CD4-positive, alpha-beta T cell (primary cell): ENCODE measurements around the gene MAP4. TPM values are rescaled to one million over a fixed set of nuclear protein-coding genes. Genes with fewer than 3 reads are reported as not detected.
A peak's percentile ranks its signal among the peaks of the same experiment; 100 is the strongest.

ENCODE experiments used
- ATAC-seq: fragments of 200-7000 bp; cut with Tn5 transposase; one replicate; pipeline ENCODE4 v1.10.0; 2022; ENCODE audit warnings: mild to moderate bottlenecking; ENCODE audit not compliant: poor library complexity
- CTCF ChIA-PET: fragments of 350-600 bp; sonication (Branson Sonifier 250); formaldehyde crosslinking; loops from one replicate; lab custom pipeline; 2021; ENCODE audit warnings: antibody characterized with exemption, inconsistent platforms; lab: Charles Lee
- POLR2A ChIA-PET: fragments of 350-600 bp; sonication (Branson Sonifier 250); formaldehyde crosslinking; loops from one replicate; lab custom pipeline; 2021; ENCODE audit warnings: antibody characterized with exemption, inconsistent platforms; lab: Charles Lee
- DNase-seq, 14 experiments: peaks; one replicate each; pipeline ENCODE4 v3.0.0-alpha.2; 2013 to 2020; ENCODE audit warnings: mixed read lengths in 2 of 14
- H3K27ac ChIP-seq, 2 donors: one replicate each; pipeline versions ENCODE4 v1.5.1 to v1.7.0; 2013; ENCODE audit warnings: low read length in 2 of 2, low read depth in 1 of 2, mild to moderate bottlenecking in 1 of 2
- H3K27me3 ChIP-seq, 2 experiments: 1 replicate in 1 of 2; 2 replicates in 1 of 2; pipeline versions ENCODE4 v1.6.1 to v1.7.0; 2013; ENCODE audit warnings: low read length in 2 of 2, control low read depth in 1 of 2, mild to moderate bottlenecking in 1 of 2, moderate library complexity in 1 of 2; ENCODE audit not compliant: insufficient read depth in 2 of 2, control insufficient read depth in 1 of 2
- H3K36me3 ChIP-seq: one replicate; pipeline ENCODE4 v1.6.1; 2013; ENCODE audit warnings: low read length, control low read depth; ENCODE audit not compliant: insufficient read depth
- H3K4me1 ChIP-seq: one replicate; pipeline ENCODE4 v1.6.1; 2013; ENCODE audit warnings: low read length, control low read depth; ENCODE audit not compliant: insufficient read depth
- H3K4me3 ChIP-seq: one replicate; pipeline ENCODE4 v1.5.1; 2013; ENCODE audit warnings: mild to moderate bottlenecking, low read length, moderate library complexity
- H3K9me3 ChIP-seq, 2 experiments: 1 replicate in 1 of 2; 2 replicates in 1 of 2; pipeline versions ENCODE4 v1.6.1 to v1.7.0; 2013; ENCODE audit warnings: low read length in 2 of 2, mild to moderate bottlenecking in 2 of 2, control low read depth in 1 of 2, moderate library complexity in 1 of 2; ENCODE audit not compliant: control insufficient read depth in 1 of 2, insufficient read depth in 1 of 2
- H3K27ac Mint-ChIP-seq: one replicate; pipeline ENCODE4 v1.8.0; 2020; ENCODE audit warnings: mixed read lengths
- H3K27me3 Mint-ChIP-seq: one replicate; pipeline ENCODE4 v1.8.0; 2021; ENCODE audit warnings: mixed read lengths
- H3K36me3 Mint-ChIP-seq: one replicate; pipeline ENCODE4 v1.8.0; 2021; ENCODE audit warnings: low read depth, mixed read lengths
- H3K4me1 Mint-ChIP-seq: one replicate; pipeline ENCODE4 v1.8.0; 2021; ENCODE audit warnings: low read depth, mixed read lengths
- H3K4me3 Mint-ChIP-seq: one replicate; pipeline ENCODE4 v1.8.0; 2020; ENCODE audit warnings: mild to moderate bottlenecking, mixed read lengths
- H3K9me3 Mint-ChIP-seq: one replicate; pipeline ENCODE4 v1.8.0; 2020; ENCODE audit warnings: mixed read lengths
- intact Hi-C, 2 experiments: fragments of 100-400 bp; cut with DNase I in 1 of 2; cut with micrococcal nuclease in 1 of 2; formaldehyde crosslinking; loops; one replicate each; pipeline versions ENCODE4 v1.15.1 to v1.9.0; 2023 to 2025; cut with DNase I, micrococcal nuclease
- total RNA-seq, 174 experiments: library from RNA in 2 of 174; stranded (reverse) in 2 of 174; gene quantifications; one replicate each; pipeline ENCODE4 v1.2.3 and lab custom pipeline; 2021 to 2026
- TF ChIP-seq, protein P1 (sequence below): fragments of 200-600 bp; IDR thresholded peaks from one replicate; pipeline ENCODE4 v1.8.0; 2022; ENCODE audit warnings: antibody characterized with exemption, mild to moderate bottlenecking

The MAP4 gene
- total RNA-seq, 2 experiments from 2014 or later: 42.2 to 42.6 TPM

DNA sequence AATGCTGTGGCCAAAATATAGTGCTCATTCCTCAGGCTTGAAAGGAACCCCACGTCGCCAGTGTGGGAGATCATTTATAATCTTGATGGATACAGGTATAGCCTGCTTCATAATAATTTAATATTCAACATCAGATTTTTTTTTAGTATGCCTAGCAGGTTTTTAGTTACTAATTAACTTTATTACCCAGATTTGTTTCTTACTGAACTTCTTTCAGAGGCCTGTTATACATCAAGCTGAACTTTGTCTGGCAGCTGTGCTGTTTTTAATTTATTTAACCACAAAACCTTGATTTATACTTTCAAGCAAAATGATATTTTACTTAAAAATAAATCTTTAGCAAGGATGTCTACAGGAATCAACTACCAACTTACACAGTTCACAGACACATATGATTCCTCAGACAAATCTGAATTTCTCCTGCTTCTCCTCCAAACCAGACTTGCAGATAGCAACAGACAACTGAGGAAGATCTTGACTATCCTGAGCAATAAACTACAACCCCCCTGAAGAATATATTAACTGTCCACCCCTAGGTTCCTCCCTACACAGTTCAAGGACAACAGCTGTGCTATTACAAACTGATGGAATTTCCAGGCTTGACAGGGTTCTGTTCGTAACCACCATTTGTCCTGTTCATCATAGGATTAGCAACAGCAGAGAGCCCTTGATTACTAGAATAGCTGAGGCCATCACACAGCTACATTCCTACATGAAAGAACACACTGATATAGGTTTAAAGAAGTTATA, 610 bp downstream of the MAP4 start:
- H3K4me3 Mint-ChIP-seq: no peak overlapping the region
- no peaks in the 10 kb centered on the region for H3K36me3 Mint-ChIP-seq
- DNase-seq: no peak
- H3K27ac ChIP-seq: no peak overlapping the region
- H3K27me3 ChIP-seq: no peaks in the 10 kb centered on the region
- H3K9me3 ChIP-seq: no peaks in the 10 kb centered on the region
- H3K27ac Mint-ChIP-seq: peak overlapping the region; percentile 5
- no peaks in the 10 kb centered on the region for H3K9me3 Mint-ChIP-seq
- H3K27me3 Mint-ChIP-seq: no peaks in the 10 kb centered on the region
- no peaks in the 10 kb centered on the region for H3K36me3 ChIP-seq
- ChIA-PET POLR2A (no interaction called here), CTCF (interaction anchor here (4.3 kb wide), 1 partner anchor 26 kb away, joined by 13 read pairs; no protein-coding TSS in a partner anchor)
- peaks cover 12% of the 10 kb centered on the region for H3K4me1 ChIP-seq
- intact Hi-C loops: no loop called here
- peaks cover 52% of the 10 kb centered on the region for H3K4me1 Mint-ChIP-seq
- TF ChIP-seq, protein P1, sequence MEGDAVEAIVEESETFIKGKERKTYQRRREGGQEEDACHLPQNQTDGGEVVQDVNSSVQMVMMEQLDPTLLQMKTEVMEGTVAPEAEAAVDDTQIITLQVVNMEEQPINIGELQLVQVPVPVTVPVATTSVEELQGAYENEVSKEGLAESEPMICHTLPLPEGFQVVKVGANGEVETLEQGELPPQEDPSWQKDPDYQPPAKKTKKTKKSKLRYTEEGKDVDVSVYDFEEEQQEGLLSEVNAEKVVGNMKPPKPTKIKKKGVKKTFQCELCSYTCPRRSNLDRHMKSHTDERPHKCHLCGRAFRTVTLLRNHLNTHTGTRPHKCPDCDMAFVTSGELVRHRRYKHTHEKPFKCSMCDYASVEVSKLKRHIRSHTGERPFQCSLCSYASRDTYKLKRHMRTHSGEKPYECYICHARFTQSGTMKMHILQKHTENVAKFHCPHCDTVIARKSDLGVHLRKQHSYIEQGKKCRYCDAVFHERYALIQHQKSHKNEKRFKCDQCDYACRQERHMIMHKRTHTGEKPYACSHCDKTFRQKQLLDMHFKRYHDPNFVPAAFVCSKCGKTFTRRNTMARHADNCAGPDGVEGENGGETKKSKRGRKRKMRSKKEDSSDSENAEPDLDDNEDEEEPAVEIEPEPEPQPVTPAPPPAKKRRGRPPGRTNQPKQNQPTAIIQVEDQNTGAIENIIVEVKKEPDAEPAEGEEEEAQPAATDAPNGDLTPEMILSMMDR: no peak
- H3K4me3 ChIP-seq: no peak overlapping the region
- ATAC-seq: no peak

DNA sequence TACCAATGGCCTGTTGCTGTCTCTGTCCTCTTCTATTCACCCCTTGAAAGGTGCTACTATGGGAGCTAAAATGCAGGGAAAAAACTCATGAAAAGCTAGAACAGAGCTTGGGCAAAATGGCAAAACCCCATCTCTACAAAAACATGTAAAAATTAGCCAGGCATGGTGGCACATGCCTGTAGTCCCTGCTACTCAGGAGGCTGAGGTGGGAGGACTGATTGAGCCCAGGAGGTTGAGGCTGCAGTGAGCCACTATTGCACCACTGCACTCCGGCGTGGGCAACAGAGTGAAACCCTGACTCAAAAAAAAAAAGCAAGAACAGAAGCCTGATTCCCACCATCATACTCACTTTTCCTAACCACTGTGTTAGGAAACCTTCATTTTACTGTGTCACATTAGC, 1.9 kb downstream of the MAP4 start:
- no peak overlapping the region for H3K4me3 ChIP-seq
- Mint-ChIP-seq H3K36me3 (no peaks in the 10 kb centered on the region), H3K4me1 (peaks cover 48% of the 10 kb centered on the region), H3K4me3 (no peak overlapping the region), H3K9me3 (no peaks in the 10 kb centered on the region), H3K27ac (no peak overlapping the region), H3K27me3 (no peaks in the 10 kb centered on the region)
- peaks cover 1% of the 10 kb centered on the region for H3K36me3 ChIP-seq
- TF ChIP-seq, protein P1: no peak
- ChIA-PET CTCF (interaction anchor here (4.3 kb wide), 1 partner anchor 25 kb away, joined by 13 read pairs; no protein-coding TSS in a partner anchor), POLR2A (no interaction called here)
- H3K9me3 ChIP-seq: no peaks in the 10 kb centered on the region
- DNase-seq: no peak
- intact Hi-C loops: no loop called here
- H3K27me3 ChIP-seq: no peaks in the 10 kb centered on the region
- H3K27ac ChIP-seq: no peak overlapping the region
- no peak for ATAC-seq
- H3K4me1 ChIP-seq: peaks cover 12% of the 10 kb centered on the region

DNA sequence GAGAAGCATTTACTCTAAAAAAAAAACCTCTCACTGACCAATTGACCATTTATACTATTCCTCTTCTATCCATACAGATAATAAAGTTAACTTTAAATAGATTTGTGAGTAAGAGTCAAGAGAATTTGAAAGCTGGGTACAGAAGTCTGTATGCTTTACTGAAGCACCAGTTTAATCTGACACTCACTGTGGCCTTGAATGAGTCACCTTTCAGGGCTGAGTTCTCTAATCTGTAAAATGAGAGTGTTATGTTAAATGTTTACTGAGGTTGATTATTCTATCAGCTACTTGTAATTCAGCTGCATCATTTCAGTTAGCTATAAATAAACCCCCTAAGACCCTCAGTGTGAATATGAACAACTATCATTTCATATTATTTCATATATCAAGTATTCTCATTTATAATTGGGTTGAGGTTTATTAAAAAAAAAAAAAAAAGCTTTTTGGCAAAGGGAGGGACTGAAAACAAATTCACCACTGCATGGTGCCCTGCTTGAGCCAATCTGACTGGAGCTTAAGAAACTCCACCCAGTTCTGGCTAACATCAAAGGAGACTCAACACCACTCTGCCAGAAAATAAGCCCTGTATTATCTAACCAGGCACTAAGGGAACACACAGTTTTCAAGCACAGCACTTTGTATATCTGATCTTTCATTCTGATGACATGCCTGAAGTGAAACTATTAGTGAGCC, 2.8 kb downstream of the MAP4 start:
- peaks cover 48% of the 10 kb centered on the region for H3K4me1 Mint-ChIP-seq
- no peaks in the 10 kb centered on the region for H3K9me3 Mint-ChIP-seq
- no peak overlapping the region for H3K27ac Mint-ChIP-seq

More for the DNA sequence above, 2.8 kb downstream of the MAP4 start:
- Mint-ChIP-seq H3K4me3 (no peak overlapping the region), H3K36me3 (no peaks in the 10 kb centered on the region), H3K27me3 (no peaks in the 10 kb centered on the region)
- Histone ChIP-seq H3K27me3 (no peaks in the 10 kb centered on the region), H3K36me3 (peaks cover 3% of the 10 kb centered on the region), H3K4me3 (no peak overlapping the region), H3K27ac (no peak overlapping the region), H3K9me3 (no peaks in the 10 kb centered on the region), H3K4me1 (peaks cover 12% of the 10 kb centered on the region)
- ChIA-PET CTCF (interaction anchor here (1.0 to 4.3 kb wide), 3 partner anchors 10 to 24 kb away, joined by 3 to 13 read pairs (median 4); no protein-coding TSS in a partner anchor), POLR2A (no interaction called here)
- intact Hi-C loops: no loop called here
- TF ChIP-seq, protein P1: no peak
- DNase-seq: peak in 3 of 14 experiments; percentile 6 to 14 (median 13)
- peak; percentile 57 for ATAC-seq
